GM12801 (cell line): ENCODE results near the gene PIAS4.

Experiments used
- CTCF ChIP-seq: IDR thresholded peaks from one replicate; pipeline ENCODE4 v1.5.1; 2011; ENCODE audit warnings: control low read depth; ENCODE audit not compliant: insufficient read length; ENCODE audit errors: extremely low read depth

Gene PIAS4

GRCh38 chr19:4031420-4031819 lies 23.9 kb downstream of the PIAS4 start:
- TF ChIP-seq CTCF, result no peak

GRCh38 chr19:4032436-4032835 lies 24.9 kb downstream of the PIAS4 start:
- TF ChIP-seq CTCF, result no peak

GRCh38 chr19:4033028-4033956 lies 25.8 kb downstream of the PIAS4 start:
- TF ChIP-seq CTCF, result no peak

- TF ChIP-seq CTCF, result no peak
Observed at GRCh38 chr19:4034048-4035017, 26.8 kb downstream of the PIAS4 start.

- TF ChIP-seq CTCF, result no peak
Observed at GRCh38 chr19:4035018-4035566, 27.6 kb downstream of the PIAS4 start.

- TF ChIP-seq CTCF, result no peak
Observed at GRCh38 chr19:4035582-4035981, 28.0 kb downstream of the PIAS4 start.
